NCI-H2081 treated with DMSO at 0.1 percent for 48 hours (cell line): ENCODE data around the gene ILF3.
"Not testable (repeated sequence)": the region's sequence is repeated elsewhere in the genome, so short reads cannot be mapped to it uniquely, and the experiment has no call there.

Source experiments
- DNase-seq: peaks from one replicate; lab custom pipeline; 2025; lab: John Stamatoyannopoulos, UW

ILF3 gene

DNA sequence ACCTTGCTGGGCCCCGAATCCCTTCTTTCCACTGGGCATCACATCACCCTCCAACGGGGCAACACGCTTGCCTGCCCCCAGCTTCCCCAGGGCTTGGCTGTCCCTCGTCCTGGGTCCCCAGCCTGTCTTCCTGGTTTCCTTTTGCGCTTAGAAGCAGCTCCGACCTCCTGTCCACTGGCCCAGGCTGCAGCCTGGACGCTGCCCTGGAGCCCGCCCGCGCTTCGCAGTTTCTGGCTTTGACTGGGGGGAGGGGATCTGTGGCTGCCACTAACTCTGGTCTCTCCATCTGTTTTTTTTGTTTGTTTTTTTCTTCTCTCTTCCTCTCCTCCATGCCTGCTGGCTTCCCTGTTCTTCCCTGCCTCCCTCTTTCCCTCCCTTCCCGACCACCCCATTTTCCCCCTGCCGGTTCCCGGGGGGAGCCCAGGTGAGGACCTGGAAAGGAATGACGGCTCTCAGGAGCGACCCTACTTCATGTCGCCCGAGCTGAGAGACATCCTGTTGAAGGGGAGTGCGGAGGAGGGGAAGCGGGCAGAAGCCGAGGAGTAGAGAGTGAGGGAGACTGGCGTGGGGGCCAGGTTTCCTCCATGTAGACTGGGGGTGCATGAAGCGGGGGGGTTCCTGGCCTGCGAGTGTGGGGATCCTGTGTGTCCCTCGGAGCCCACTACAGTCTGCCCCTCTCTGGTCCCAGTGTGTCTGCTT is 11.5 kb upstream of the ILF3 start:
- no peak for DNase-seq

DNA sequence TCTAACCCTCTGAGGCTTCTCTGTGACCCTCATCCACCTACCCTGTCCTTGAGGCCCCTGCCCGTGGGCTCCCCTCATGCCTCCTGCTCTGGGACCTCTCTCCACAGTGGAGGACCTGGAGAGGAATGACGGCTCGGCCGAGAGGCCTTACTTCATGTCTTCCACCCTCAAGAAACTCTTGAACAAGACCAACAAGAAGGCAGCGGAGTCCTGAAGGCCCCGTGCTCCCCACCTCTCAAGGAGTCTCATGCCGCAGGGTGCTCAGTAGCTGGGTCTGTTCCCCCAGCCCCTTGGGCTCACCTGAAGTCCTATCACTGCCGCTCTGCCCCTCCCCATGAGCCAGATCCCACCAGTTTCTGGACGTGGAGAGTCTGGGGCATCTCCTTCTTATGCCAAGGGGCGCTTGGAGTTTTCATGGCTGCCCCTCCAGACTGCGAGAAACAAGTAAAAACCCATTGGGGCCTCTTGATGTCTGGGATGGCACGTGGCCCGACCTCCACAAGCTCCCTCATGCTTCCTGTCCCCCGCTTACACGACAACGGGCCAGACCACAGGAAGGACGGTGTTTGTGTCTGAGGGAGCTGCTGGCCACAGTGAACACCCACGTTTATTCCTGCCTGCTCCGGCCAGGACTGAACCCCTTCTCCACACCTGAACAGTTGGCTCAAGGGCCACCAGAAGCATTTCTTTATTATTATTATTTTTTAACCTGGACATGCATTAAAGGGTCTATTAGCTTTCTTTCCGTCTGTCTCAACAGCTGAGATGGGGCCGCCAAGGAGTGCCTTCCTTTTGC is 10.8 kb upstream of the ILF3 start:
- DNase-seq = no peak

DNA sequence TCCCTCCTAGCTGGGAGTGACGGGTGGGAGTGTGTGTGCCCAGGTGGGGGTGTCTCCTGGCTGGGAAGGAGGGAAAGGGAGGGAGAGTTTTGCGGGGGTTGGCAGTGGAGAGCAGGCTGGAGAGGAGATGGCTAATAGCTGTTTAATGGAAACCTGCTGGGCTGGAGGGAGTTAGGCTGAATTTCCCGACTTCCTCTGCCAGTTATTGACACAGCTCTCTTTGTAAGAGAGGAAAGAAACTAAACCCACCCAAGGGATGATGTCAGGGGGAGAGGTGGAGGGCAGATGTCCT is 10.2 kb upstream of the ILF3 start:
- no peak for DNase-seq

DNA sequence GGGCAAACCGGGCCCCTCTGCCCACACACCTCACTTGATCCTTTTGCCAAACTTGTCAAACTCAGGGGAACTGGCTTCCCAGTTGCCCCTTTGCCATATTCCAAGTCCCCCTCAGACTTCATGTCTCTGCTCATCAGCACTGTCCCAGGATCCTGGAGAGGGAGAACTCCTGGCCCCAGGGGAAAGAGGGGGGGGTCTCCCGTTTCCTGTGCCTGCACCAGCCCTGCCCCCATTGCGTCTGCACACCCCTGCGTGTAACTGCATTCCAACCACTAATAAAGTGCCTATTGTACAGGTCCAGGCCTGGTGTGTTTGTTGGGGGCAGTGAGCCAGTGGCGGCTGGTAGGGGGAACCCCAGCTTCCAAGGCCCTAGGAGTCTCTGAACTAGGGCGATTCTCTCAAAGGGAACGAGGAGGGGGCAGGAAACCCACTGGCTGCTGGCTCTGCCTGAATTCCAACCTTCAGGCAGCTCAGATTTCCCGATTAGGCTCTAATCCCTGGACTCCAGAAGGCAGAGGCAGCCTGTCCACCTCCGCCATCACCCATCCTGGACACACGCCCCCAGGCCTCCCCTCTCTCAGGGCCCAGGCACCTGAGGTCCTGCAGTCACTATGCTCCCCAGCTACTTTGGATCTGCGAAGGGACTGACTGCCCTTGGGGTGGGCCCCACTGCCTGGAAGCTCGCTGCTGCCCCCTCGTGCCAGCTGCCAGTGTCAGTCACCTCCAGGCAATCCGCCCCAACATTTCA is 9.7 kb upstream of the ILF3 start:
- no peak for DNase-seq

DNA sequence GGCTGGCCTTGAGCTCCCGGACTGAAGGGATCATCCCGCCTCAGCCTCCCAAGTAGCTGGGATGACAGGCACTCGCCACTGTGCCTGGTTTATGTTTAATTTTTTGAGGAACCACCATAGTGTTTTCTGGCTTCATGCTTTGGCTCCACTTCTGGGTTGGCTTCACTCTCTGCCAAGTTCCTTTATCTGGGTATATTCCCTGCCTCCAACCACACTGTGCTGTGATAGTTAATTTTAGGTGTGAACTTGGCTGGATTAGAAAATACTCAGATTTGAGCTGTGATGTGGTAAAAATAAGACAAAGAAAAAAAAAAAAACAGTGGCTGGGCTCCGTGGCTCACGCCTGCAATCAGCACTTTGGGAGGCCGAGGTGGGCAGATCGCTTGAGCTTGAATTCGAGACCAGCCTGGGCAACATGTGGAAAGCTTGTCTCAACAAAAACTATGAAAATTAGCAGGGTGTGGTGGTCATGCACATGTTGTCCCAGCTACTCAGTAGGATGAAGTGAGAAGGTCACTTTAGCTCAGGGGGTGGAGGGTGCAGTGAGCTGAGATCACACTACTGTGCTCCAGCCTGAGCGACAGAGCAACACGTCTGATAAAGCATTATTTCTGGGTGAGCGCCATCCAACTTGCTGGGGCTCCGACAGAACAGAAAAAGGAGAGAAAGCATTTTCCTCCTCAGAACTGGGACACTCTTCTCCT is 7.5 kb upstream of the ILF3 start:
- DNase-seq = no peak

DNA sequence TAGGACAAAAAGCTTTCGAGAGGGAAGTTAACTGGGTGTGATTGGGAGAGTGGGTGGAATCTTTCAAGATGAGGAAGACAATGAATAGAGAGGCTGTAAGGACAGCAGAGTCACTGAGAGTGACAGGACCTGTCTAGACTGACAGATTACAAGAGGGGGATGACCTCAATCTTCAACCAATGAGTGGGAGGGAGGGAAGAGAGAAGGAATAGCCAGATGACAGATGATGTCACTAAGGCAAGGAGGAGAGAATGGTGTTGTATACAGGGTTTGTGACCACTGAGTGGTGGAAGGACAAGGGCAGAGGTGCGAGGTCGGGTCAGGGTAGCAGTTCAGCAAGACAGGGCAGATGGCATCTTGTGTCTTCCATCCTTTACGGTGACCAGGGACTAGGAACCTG is 5.8 kb upstream of the ILF3 start:
- no peak for DNase-seq

DNA sequence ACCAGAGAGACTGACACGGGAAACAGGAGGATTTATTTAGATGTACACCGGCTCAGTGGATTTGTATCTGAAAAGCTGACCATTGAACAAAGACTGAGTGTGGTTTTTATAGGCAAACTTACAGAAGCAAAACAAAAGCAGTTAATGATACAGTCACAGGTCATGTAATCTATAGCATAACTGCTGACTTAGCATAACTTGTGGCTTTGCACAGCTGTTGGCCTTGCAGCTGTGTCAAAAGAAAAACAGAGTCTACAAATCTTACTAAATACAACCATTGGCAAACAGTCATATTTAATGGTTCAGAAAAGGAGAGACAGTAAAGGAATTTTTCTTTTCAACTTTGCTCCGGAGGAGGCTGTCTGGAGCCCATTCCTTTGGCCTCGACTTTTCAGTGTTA is 2.3 kb upstream of the ILF3 start:
- DNase-seq = no peak

DNA sequence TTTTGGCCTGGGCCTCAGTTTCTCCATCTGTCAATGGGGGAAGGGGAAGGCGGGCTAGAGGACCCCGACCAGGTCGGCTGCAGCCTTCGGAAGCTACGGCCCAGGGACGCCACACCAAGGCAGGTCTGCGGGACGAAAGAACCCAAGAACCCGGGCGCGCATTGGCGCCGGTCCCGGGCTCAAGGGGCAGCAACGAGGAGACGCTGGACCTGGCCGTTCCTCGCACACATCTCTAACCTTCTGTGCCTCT is 739 bp upstream of the ILF3 start:
- no peak for DNase-seq

DNA sequence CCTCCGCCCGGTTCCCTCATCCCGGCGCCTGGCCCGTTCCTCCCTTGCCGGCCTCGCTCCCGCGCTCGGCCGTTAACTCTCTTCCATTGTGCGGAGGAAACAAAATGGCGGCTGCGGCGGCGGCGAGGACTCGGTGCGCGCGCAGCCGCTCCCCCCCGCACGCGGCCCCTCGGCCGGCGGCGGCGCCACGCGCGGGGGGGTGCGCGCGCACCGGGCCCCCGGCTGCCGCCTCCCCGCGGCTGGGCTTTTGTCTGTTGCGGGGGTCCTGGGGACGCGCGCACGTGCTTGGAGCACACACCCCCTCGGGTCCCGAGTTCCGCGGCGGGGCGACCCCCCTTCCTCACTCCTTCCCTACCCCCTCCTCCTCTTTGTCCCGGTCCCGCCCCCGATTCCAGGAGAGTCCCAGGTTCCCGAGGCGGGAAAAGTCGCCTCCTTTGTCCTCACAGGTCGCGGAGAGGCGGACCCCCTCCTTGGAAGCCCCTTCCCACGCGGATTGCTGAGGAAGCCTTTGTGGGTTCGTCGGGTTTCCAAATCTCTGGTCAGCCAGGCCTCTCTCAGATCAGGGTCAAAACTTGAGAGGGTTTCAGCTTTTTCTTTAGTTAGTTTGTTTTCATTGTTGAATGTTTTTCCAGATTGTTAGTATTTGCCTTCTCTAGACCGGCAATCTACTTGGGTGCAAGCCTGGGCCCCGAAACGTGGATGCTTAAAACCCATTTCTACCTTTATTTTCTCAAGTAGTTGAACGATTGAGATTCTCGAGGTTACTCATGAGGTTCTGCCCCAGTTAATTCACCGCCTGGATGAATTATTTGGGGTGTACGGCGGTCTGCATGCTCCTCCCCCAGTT is 687 bp downstream of the ILF3 start:
- no peak for DNase-seq

DNA sequence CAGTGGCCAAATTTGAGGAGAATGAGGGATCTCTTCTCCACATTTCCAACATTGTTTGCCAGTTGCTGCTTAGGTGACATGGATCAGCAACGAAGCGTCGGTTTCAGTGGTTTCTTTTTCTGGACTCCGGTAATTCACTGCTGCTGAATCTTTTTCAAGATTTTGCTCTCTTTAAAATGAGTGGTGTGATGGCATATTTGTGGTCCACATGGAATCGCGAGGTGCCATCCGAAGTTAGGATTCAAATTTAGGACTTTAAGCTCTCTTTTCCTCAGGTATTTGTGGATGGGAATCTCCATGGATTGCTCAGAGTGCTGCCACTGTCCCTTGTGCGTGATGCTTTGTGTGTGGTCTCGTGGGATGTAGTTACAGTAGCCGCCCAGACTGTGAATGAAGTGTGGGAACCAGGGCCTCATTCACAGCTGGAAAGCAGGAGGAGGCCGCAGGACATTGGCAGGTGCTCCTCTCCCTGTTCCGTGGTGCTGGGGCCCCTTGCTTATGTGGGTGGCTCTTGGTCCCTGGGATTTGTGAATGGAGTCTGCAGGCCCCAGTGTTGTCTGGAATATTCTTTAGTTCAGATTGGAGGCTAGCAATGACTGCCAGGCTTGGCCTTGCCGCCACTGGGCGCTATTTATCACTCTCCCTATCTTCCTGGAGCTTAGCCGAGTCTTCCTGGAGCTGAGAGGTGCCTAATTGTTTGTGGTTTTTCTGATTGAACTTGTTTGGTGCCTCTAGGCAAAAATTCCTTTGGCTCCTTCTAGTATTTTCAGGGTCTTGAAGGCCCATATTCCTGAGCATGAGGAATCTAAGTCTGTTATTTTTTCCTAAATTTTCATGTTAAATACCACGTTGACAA is 1.5 kb downstream of the ILF3 start:
- no peak for DNase-seq

DNA sequence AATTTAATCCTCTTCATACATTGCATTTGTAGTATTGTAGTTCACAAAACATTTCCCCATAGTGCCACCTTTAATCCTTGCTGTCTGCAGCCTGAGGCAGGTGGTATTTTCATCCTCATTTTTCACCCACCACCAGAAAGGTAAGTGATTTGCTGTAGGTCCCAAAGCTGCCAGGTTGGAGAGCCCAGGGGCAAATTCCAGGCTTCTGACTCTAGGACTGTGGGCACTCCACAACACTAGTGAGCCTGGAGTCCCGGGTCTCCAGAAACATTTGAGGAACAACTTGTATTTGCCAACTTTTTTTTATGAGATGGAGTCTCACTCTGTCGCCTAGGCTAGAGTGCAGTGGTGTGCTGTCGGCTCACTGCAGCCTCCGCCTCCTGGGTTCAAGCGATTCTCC is 6.2 kb downstream of the ILF3 start:
- no peak for DNase-seq

DNA sequence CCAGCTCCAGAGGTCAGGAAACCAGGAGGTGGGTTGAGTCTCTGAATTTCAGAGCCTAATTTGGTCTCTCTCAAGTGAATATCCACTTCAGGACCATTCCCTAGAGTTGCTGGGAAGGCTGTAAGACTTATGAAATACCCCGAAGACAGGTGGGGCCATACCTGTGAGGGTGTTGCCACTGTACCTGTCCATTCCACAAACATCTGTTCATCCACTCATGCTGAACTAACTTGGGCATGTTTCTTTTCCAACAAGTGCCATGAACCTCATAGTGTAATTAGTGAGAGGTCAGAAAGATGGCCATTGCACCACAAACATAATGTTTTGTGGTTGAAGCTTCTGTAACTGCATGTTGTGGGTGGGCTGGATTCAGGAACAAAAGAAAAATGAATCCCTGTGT is 7.8 kb downstream of the ILF3 start:
- DNase-seq = no peak

DNA sequence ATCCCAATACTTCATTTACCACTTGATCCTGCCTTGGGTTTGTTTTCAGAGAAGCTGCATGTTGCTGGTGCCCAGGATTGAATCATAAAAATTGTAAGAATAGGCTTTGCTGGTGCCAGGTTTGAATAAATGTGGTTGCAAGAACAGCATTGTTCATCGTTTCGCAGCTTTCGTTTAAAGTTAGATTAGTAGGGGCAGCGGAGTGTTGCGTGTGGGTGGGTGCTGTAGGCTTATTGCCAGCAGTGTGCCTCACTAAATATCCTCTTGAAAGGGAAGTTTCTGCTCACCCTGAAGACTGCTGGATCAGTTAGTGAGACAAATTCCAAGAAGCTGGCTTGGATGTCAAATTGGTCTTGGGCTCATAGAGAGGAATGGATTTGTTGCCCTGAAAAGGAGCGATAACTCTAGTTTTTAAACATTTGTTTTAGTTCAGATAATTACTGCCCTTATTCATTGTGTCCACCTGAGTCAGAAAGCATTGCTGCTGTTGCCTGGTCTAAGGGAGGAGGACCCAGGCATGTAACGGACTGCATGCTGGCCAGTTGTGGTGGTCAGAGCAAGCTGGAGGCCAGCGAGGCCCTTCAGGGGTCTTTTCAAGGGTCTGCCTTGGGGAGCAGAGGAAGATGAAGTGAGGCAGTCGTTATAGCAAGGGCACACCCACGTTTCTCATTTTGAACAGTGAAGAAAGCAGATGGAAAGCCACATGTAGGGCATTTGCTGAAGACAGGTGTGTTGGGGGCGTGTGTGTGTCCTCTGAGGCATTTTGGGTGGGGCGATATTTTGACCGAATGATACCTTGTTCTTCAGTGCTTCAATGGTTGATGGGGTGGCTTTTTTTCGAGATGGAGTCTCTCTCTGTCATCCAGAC is 8.5 kb downstream of the ILF3 start:
- no peak for DNase-seq

DNA sequence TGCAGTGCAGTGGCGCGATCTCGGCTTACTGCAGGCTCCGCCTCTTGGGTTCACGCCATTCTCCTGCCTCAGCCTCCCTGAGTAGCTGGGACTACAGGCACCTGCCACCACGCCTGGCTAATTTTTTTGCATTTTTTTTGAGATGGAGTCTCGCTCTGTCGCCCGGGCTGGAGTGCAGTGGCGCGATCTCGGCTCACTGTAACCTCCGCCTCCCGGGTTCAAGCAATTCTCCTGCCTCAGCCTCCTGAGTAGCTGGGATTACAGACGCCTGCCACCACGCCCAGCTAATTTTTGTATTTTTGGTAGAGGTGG is 9.1 kb downstream of the ILF3 start:
- not testable (repeated sequence) for DNase-seq

DNA sequence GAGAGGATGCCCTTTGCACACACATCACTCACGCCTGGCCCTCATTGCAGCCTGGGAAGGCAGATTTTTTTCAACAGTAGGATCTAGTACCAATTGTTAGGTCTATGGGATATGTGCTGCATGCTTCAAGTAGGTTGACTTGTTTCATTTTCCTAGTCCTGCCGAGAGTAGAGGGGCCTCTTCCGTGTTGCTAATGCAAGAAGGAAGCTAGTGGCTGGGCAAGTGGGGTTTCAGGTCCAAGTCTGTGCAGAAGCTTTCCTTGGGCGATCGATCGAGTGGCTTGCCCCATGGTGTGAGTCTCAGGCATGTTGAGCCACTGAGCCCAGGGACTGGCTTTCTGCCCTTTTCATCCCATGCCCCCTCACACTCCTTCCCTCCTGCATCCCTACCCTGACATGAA is 13.7 kb downstream of the ILF3 start:
- no peak for DNase-seq

DNA sequence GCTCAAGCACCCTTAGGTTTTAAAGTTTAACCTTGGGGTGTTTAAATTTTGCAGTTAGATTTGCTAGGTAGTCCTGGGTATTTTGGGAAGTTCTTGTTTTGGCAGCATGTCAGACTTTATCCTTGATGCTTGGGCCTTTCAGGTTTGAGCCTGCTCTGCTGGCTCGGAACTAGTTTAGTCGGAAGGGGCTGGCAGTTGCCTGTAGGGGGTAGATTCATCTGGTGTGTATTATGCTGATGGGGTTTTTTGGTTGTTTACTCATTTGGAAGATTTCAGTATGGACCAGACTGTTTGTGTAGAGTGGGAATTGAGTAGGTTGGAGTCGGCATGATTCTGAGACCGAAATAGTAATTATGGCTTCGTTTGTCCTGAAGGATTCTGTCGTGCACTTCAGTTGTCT is 15.1 kb downstream of the ILF3 start:
- no peak for DNase-seq

DNA sequence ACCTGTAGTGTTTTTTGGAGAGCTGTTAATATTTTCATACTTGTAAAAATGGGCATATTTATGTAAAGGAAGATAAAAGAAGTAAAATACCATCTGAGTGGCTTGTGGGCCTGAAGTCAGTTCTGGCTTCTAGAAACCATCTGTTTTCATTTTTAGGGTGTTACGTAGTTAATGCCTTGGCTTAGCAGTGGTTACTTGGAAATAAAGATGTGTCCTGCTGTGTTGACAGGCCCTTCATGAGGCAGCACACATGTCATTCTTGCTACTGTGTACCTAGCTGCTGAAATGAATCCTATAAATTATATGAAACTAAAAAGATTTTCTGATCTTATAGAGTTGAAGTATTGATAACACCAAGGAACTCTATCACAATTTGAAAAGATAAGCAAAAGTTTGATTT is 16.0 kb downstream of the ILF3 start:
- DNase-seq = no peak

DNA sequence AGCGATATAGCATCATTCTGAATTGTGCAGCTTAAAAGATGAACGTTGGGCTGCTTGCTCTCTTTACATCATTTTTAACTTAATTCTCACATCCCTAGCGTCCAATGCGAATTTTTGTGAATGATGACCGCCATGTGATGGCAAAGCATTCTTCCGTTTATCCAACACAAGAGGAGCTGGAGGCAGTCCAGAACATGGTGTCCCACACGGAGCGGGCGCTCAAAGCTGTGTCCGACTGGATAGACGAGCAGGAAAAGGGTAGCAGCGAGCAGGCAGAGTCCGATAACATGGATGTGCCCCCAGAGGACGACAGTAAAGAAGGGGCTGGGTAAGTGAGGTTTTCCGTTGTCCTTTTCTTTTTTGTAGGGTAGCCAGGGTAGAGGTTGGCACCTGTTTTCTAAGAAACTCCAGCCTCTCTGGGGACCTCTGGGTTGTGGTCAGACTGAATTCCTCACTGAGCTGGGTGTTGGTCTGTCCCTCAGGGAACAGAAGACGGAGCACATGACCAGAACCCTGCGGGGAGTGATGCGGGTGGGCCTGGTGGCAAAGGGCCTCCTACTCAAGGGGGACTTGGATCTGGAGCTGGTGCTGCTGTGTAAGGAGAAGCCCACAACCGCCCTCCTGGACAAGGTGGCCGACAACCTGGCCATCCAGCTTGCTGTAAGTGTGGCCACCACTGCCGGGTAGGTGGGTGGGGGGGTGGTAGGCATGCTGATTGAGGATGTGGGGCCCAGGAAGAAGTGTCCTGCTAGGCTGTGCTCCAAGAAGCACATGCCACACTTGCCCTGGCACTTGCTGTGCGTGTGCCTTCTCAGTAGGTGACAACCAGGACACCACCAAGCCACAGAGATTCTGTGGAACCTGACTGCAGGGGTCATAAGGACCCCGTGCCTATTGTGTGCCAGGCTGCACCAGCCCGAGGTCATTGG is 17.0 kb downstream of the ILF3 start:
- DNase-seq = no peak

DNA sequence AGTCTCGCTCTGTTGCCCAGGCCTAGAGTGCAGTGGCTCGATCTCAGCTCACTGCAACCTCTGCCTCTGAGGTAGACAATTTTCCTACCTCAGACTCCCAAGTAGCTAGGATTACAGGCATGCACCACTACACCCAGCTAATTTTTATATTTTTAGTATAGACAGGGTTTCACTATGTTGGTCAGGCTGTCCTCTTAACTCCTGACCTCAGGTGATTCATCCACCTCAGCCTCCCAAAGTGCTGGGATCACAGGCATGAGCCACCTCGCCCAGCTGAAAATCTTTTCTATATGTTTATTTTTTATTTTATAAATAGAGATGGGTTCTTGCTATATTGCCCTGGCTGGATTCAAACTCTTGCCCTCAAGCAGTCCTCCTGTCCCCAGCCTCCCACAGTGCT is 17.8 kb downstream of the ILF3 start:
- DNase-seq = not testable (repeated sequence)
